ENCODE data around the gene ARHGAP10.

DNA sequence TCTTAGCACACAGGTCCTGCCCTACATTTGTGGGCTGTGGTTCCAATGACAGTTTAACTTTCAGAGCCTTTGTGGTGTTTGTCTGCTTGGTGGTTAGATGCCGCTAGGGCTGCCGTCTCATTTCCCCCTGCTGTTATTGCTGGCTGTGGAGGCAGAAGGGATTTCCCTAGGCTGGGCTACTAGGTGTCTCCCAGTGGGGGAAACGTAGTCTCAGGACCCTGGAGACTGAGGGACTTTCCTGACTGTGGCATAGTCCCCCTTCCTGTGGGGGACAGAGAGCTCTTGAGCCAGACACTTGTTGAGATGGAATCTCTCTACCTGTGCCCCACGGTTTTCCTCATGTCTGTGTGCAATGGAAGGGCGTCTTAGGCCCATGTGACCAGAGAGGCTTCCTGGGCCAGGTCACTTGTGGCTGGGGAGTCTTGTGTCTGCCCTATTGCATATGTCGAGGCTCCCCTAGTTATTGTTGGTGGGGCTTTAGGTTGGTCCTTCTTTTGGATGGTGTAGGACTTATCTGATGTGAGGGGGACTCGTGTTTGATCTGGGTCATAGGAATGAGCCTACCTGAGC lies 68.2 kb downstream of the ARHGAP10 start:
- TF ChIP-seq CTCF (IDR thresholded peaks at IDR 0.05), result no peak
- no peak for TF ChIP-seq POLR2A (IDR thresholded peaks at IDR 0.05)
